KMS-11 (cell line): ENCODE measurements around the gene TEX101.

ENCODE experiments used
- H2AFZ ChIP-seq: fragments of 200-600 bp; sonication (generic); 2 replicates; pipeline ENCODE4 v1.6.1; 2016; ENCODE audit warnings: antibody characterized with exemption, mixed run types, low read depth
- H3K27ac ChIP-seq: fragments of 200-600 bp; sonication (generic); 2 replicates; pipeline ENCODE4 v1.6.1; 2016; ENCODE audit warnings: mild to moderate bottlenecking, mixed run types
- H3K27me3 ChIP-seq: fragments of 200-600 bp; sonication (generic); 2 replicates; pipeline ENCODE4 v1.6.1; 2017; ENCODE audit warnings: mild to moderate bottlenecking, low read depth, mixed run types, moderate library complexity; ENCODE audit not compliant: insufficient read depth
- H3K36me3 ChIP-seq: fragments of 200-600 bp; sonication (generic); 2 replicates; pipeline ENCODE4 v1.6.1; 2017; ENCODE audit warnings: mild to moderate bottlenecking, mixed run types; ENCODE audit not compliant: insufficient read depth
- H3K4me1 ChIP-seq: fragments of 200-600 bp; sonication (generic); 2 replicates; pipeline ENCODE4 v1.6.1; 2016; ENCODE audit warnings: mild to moderate bottlenecking, low read depth, mixed run types; ENCODE audit not compliant: poor library complexity, severe bottlenecking
- H3K4me2 ChIP-seq: fragments of 200-600 bp; sonication (generic); 2 replicates; pipeline ENCODE4 v1.7.0; 2016; ENCODE audit warnings: mild to moderate bottlenecking, mixed run types
- H3K4me3 ChIP-seq: fragments of 200-600 bp; sonication (generic); IDR thresholded peaks from 2 replicates; pipeline ENCODE4 v1.6.1; 2017; ENCODE audit warnings: low read depth, low read length, mixed read lengths; ENCODE audit not compliant: insufficient read depth
- H3K79me2 ChIP-seq: fragments of 200-600 bp; sonication (generic); 2 replicates; pipeline ENCODE4 v1.6.1; 2016; ENCODE audit warnings: low read depth, mixed run types; ENCODE audit not compliant: insufficient read depth
- H3K9ac ChIP-seq: fragments of 200-600 bp; sonication (generic); 2 replicates; pipeline ENCODE4 v1.6.1; 2016; ENCODE audit warnings: mild to moderate bottlenecking, mixed run types
- H4K20me1 ChIP-seq: fragments of 200-600 bp; sonication (generic); 2 replicates; pipeline ENCODE4 v1.6.1; 2016; ENCODE audit warnings: mild to moderate bottlenecking, mixed run types; ENCODE audit not compliant: insufficient read depth
- TF ChIP-seq, protein P1 (sequence below): fragments of 200-600 bp; sonication (generic); conservative IDR thresholded peaks from 2 replicates; pipeline ENCODE4 v1.6.1; 2017; ENCODE audit warnings: low read depth, mild to moderate bottlenecking, antibody characterized with exemption, low read length, moderate library complexity, mixed read lengths

Gene TEX101

DNA sequence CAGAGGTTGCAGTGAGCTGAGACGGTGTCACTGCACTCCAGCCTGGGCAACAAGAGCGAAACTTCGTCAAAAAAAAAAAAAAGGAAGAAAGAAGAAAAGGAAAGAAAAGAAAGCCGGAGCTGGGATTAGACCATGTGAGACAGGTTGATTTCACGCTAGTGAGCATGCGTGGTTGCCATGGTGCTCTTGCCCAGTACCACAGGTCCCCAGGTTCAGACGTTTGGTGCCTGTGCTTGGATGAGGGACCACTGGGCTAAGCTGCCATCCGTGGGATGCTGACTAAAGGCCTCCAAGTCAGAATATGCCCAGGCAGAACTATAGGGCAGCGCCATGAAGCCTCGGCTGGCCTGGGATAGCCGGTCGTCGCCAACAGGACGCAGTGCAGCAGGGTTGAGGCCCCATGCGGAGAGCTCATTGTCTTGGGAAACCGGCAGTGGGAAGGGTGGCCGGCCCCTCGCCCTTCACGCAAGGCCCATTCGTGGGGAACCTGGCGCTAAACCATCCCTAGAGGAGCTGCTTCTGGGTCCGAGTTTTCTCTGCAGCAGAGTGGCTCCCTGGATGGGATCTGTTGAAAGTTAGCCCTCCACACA is 7.2 kb upstream of the TEX101 start:
- H3K4me3 ChIP-seq, result no peak overlapping the region
- H3K4me1 ChIP-seq, result no peaks in the 10 kb centered on the region
- no peak overlapping the region for H3K9ac ChIP-seq
- H3K79me2 ChIP-seq, result no peaks in the 10 kb centered on the region
- H3K4me2 ChIP-seq, result no peak overlapping the region
- no peaks in the 10 kb centered on the region for H4K20me1 ChIP-seq
- H3K36me3 ChIP-seq, result no peaks in the 10 kb centered on the region
- TF ChIP-seq, protein P1, sequence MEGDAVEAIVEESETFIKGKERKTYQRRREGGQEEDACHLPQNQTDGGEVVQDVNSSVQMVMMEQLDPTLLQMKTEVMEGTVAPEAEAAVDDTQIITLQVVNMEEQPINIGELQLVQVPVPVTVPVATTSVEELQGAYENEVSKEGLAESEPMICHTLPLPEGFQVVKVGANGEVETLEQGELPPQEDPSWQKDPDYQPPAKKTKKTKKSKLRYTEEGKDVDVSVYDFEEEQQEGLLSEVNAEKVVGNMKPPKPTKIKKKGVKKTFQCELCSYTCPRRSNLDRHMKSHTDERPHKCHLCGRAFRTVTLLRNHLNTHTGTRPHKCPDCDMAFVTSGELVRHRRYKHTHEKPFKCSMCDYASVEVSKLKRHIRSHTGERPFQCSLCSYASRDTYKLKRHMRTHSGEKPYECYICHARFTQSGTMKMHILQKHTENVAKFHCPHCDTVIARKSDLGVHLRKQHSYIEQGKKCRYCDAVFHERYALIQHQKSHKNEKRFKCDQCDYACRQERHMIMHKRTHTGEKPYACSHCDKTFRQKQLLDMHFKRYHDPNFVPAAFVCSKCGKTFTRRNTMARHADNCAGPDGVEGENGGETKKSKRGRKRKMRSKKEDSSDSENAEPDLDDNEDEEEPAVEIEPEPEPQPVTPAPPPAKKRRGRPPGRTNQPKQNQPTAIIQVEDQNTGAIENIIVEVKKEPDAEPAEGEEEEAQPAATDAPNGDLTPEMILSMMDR, result no peak
- no peak overlapping the region for H2AFZ ChIP-seq
- H3K27me3 ChIP-seq, result no peaks in the 10 kb centered on the region
- no peak overlapping the region for H3K27ac ChIP-seq

DNA sequence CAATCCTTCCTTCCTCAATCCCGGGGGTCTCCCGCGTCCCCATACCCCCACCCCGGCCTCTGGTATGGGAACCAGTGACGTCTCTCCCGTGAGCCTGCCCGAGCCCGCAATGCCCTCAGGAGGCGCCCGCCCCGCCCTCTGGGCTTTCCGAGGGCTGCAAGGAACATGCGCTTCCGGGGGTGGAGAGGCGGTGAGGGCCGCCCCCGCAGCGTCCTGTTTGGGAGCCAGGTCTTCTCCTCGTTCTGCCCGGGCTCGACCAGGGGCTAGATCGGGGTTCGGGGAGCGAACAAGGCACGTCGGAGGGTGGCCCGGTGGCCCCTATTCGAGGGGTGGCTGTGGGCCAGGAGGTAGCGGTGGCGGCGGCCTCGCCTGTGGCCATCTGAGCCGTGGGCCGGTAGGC is 6.6 kb upstream of the TEX101 start:
- no peaks in the 10 kb centered on the region for H4K20me1 ChIP-seq
- H3K36me3 ChIP-seq, result no peaks in the 10 kb centered on the region
- no peaks in the 10 kb centered on the region for H3K79me2 ChIP-seq
- no peak overlapping the region for H3K9ac ChIP-seq
- no peak overlapping the region for H3K27ac ChIP-seq
- H3K4me3 ChIP-seq, result no peak overlapping the region
- H3K4me2 ChIP-seq, result no peak overlapping the region
- no peaks in the 10 kb centered on the region for H3K4me1 ChIP-seq
- TF ChIP-seq, protein P1, result no peak
- no peak overlapping the region for H2AFZ ChIP-seq
- no peaks in the 10 kb centered on the region for H3K27me3 ChIP-seq

DNA sequence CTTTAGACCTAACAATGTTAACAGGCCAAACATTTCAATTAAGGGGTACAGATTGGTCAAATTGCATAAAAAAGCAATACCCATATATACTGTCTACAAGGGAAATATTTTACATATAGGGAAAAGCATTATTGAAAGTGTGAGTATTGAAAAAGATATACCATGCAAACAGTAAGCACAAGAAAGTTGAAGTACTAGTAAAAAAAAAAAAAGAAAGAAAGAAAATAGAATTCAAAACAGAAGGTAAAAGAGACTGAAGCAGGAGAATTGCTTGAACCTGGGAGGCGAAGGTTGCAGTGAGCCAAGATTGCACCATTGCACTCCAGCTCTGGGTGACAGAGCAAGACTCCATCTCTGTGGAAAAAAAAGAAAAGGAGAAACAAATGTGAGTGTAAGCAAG is 5.3 kb upstream of the TEX101 start:
- H2AFZ ChIP-seq, result no peak overlapping the region
- H3K9ac ChIP-seq, result no peak overlapping the region
- H3K27me3 ChIP-seq, result no peaks in the 10 kb centered on the region
- no peaks in the 10 kb centered on the region for H3K79me2 ChIP-seq
- H4K20me1 ChIP-seq, result no peaks in the 10 kb centered on the region
- H3K36me3 ChIP-seq, result no peaks in the 10 kb centered on the region
- no peak overlapping the region for H3K27ac ChIP-seq
- H3K4me2 ChIP-seq, result no peak overlapping the region
- H3K4me3 ChIP-seq, result no peak overlapping the region
- H3K4me1 ChIP-seq, result no peaks in the 10 kb centered on the region
- TF ChIP-seq, protein P1, result no peak

DNA sequence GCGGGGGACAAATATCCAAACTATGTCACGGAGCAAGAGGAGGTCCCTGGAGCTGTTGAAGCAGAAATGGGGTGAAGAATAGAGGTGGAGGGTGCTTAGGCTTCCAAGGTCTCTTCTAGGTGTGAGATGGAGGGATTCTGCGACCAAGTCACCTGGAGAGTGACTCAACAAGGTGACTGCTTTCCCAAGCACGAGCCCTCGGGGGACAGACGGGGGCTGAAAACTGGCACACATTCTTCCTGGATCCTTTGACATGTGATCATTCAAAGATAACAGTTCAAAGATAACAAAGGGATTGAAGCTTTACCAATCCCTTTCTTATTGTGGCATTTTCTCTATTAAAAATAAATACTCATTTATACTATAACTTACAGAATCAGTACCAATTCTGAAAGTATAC is 2.2 kb upstream of the TEX101 start:
- no peaks in the 10 kb centered on the region for H4K20me1 ChIP-seq
- H3K4me3 ChIP-seq, result no peak overlapping the region
- no peaks in the 10 kb centered on the region for H3K36me3 ChIP-seq
- no peak overlapping the region for H3K4me2 ChIP-seq
- no peaks in the 10 kb centered on the region for H3K4me1 ChIP-seq
- TF ChIP-seq, protein P1, result no peak
- no peaks in the 10 kb centered on the region for H3K79me2 ChIP-seq
- H3K27ac ChIP-seq, result no peak overlapping the region
- no peaks in the 10 kb centered on the region for H3K27me3 ChIP-seq
- no peak overlapping the region for H3K9ac ChIP-seq
- H2AFZ ChIP-seq, result no peak overlapping the region
